HS-27A (cell line): ENCODE results near the gene HMCES.
"Not testable (repeated sequence)": the region's sequence is repeated elsewhere in the genome, so short reads cannot be mapped to it uniquely, and the experiment has no call there.

ENCODE experiments used
- DNase-seq: peaks from one replicate; pipeline ENCODE4 v3.0.0-alpha.2; 2012; ENCODE audit warnings: low read depth, missing footprints

HMCES gene

GRCh38 chr3:129348734-129349133 lies 70.1 kb downstream of the HMCES start:
- DNase-seq: no peak

GRCh38 chr3:129349169-129349568 lies 70.5 kb downstream of the HMCES start:
- not testable (repeated sequence) for DNase-seq

- DNase-seq: no peak
Observed at GRCh38 chr3:129349791-129350190, 71.1 kb downstream of the HMCES start.

- DNase-seq: no peak
Observed at GRCh38 chr3:129352045-129352444, 73.4 kb downstream of the HMCES start.

GRCh38 chr3:129352650-129353588 lies 74.2 kb downstream of the HMCES start:
- DNase-seq: no peak

GRCh38 chr3:129353589-129353941 lies 74.9 kb downstream of the HMCES start:
- DNase-seq: no peak
